Panc1 (cell line): ENCODE results near the gene UPB1. TPM values are rescaled to one million over a fixed set of nuclear protein-coding genes. Genes with fewer than 3 reads are reported as not detected.

Experiments used
- ATAC-seq: fragments of 200-7000 bp; cut with Tn5 transposase; 2 replicates; pipeline ENCODE4 v1.9.1; 2020; ENCODE audit warnings: mild to moderate bottlenecking, moderate library complexity
- BruUV-seq: library from RNA; stranded (reverse); fragments of 400-500 nt; replicated peaks from 2 replicates; lab custom pipeline; 2021; lab: Mats Ljungman, UMichigan
- CTCF ChIA-PET: fragments of 300-600 bp; sonication (Branson Sonifier 250); formaldehyde crosslinking; loops from one replicate; lab custom pipeline; 2022; ENCODE audit warnings: antibody characterized with exemption; lab: Charles Lee
- POLR2A ChIA-PET: fragments of 300-600 bp; sonication (Branson Sonifier 250); formaldehyde crosslinking; loops from one replicate; lab custom pipeline; 2022; ENCODE audit warnings: antibody characterized with exemption; lab: Charles Lee
- DNase-seq: peaks from one replicate; pipeline ENCODE4 v3.0.0-alpha.2; 2010; ENCODE audit warnings: low read depth, low spot score
- H3K27ac ChIP-seq: 2 replicates; pipeline ENCODE4 v1.5.1; 2011; ENCODE audit warnings: mild to moderate bottlenecking, low read length, inconsistent platforms
- H3K27me3 ChIP-seq: fragments of 200-500 bp; sonication (Bioruptor generic); 2 replicates; pipeline ENCODE4 v1.6.0; 2014; ENCODE audit warnings: low read length, inconsistent platforms; ENCODE audit not compliant: control insufficient read depth, insufficient read depth
- H3K36me3 ChIP-seq: fragments of 200-500 bp; sonication (Bioruptor generic); 2 replicates; pipeline ENCODE4 v1.5.1; 2014; ENCODE audit warnings: inconsistent platforms, mild to moderate bottlenecking, low read length, moderate library complexity; ENCODE audit not compliant: control insufficient read depth, insufficient read depth
- H3K4me1 ChIP-seq: 2 replicates; pipeline ENCODE4 v1.5.1; 2011; ENCODE audit warnings: inconsistent platforms, mild to moderate bottlenecking, low read length, moderate library complexity; ENCODE audit not compliant: control insufficient read depth, insufficient read depth
- H3K4me3 ChIP-seq, 2 experiments: 2 replicates each; pipeline ENCODE4 v1.5.1; 2011 to 2012; ENCODE audit warnings: low read depth in 2 of 2, low read length in 2 of 2, mild to moderate bottlenecking in 2 of 2, inconsistent platforms in 1 of 2, moderate library complexity in 1 of 2
- H3K9me3 ChIP-seq: fragments of 200-500 bp; sonication (Bioruptor generic); 2 replicates; pipeline ENCODE4 v1.5.1; 2014; ENCODE audit warnings: low read depth, mild to moderate bottlenecking, inconsistent platforms, low read length, moderate library complexity; ENCODE audit not compliant: control insufficient read depth, insufficient read depth
- CTCF ChIP-seq: fragments of 450-650 bp; IDR thresholded peaks from 2 replicates; pipeline ENCODE4 v1.5.1; 2017; ENCODE audit warnings: mild to moderate bottlenecking
- POLR2AphosphoS5 ChIP-seq: IDR thresholded peaks from 2 replicates; pipeline ENCODE4 v1.6.1; 2012; ENCODE audit warnings: mild to moderate bottlenecking, low read depth, low read length, moderate library complexity
- SIN3A ChIP-seq: IDR thresholded peaks from 2 replicates; pipeline ENCODE4 v1.6.1; 2012; ENCODE audit warnings: low read depth, mild to moderate bottlenecking, low read length, moderate library complexity, borderline replicate concordance; ENCODE audit not compliant: insufficient read depth
- TCF7L2 ChIP-seq: IDR thresholded peaks from 2 replicates; pipeline ENCODE4 v1.6.1; 2011; ENCODE audit warnings: mild to moderate bottlenecking, low read depth, low read length, inconsistent platforms
- in situ Hi-C: cut with HindIII; loops from 2 replicates; pipeline ENCODE4 v1.10.0; 2016; ENCODE audit warnings: low sequenced_read_pairs, low pct_unique_long_range_greater_than_20kb
- intact Hi-C: fragments of 100-400 bp; cut with micrococcal nuclease; formaldehyde crosslinking; loops from one replicate; pipeline ENCODE4 v1.10.0; 2022; ENCODE audit not compliant: unreplicated experiment
- total RNA-seq: library from RNA; stranded (reverse); gene quantifications from one replicate; pipeline ENCODE4 v1.2.1, GENCODE V29; 2021; ENCODE audit not compliant: unreplicated experiment
- TF ChIP-seq, protein P1 (sequence below), 2 experiments: IDR thresholded peaks; 2 replicates each; pipeline ENCODE4 v1.6.1; 2011 to 2012; ENCODE audit warnings: low read depth in 2 of 2, control low read depth in 1 of 2, low read length in 1 of 2, mild to moderate bottlenecking in 1 of 2, moderate library complexity in 1 of 2; ENCODE audit not compliant: insufficient read depth in 1 of 2

Gene UPB1
- total RNA-seq, 1 experiment from 2014 or later: 0.10 TPM

DNA sequence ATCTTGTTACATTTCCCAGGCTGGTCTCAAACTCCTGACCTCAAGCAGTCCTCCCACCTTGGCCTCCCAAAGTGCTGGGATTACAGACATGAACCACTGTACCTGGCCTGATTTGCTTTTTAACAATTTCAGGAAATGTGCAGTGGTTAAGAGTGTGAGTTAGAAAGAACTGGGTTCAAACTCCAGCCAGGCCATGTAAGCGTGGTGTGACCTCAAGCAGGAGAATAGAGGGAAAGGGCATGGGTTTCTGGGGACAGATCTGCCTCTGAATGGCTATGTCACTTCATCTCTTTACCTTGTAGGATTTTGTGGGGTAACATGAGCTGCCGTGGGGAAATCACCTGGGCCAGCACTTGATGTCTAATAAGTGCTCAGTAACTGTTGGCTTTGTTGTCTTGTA lies 69.9 kb downstream of the UPB1 start:
- POLR2A ChIA-PET: interaction anchor here (0.6 kb wide), 1 partner anchor 111 kb away, joined by 14 read pairs; no protein-coding TSS in a partner anchor
- in situ Hi-C loops: no loop called here
- TF ChIP-seq, protein P1, sequence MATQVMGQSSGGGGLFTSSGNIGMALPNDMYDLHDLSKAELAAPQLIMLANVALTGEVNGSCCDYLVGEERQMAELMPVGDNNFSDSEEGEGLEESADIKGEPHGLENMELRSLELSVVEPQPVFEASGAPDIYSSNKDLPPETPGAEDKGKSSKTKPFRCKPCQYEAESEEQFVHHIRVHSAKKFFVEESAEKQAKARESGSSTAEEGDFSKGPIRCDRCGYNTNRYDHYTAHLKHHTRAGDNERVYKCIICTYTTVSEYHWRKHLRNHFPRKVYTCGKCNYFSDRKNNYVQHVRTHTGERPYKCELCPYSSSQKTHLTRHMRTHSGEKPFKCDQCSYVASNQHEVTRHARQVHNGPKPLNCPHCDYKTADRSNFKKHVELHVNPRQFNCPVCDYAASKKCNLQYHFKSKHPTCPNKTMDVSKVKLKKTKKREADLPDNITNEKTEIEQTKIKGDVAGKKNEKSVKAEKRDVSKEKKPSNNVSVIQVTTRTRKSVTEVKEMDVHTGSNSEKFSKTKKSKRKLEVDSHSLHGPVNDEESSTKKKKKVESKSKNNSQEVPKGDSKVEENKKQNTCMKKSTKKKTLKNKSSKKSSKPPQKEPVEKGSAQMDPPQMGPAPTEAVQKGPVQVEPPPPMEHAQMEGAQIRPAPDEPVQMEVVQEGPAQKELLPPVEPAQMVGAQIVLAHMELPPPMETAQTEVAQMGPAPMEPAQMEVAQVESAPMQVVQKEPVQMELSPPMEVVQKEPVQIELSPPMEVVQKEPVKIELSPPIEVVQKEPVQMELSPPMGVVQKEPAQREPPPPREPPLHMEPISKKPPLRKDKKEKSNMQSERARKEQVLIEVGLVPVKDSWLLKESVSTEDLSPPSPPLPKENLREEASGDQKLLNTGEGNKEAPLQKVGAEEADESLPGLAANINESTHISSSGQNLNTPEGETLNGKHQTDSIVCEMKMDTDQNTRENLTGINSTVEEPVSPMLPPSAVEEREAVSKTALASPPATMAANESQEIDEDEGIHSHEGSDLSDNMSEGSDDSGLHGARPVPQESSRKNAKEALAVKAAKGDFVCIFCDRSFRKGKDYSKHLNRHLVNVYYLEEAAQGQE (IDR thresholded peaks at IDR 0.05; ENCODE audit: insufficient read depth in 1 of 2, low read depth in 2 of 2, low read length in 1 of 2): no peak
- TF ChIP-seq CTCF (no peak), SIN3A (no peak), POLR2AphosphoS5 (no peak), TCF7L2 (no peak)
- Histone ChIP-seq H3K36me3 (peaks cover 5% of the 10 kb centered on the region; the same call in 1 of the 2 replicates), H3K27me3 (no peaks in the 10 kb centered on the region), H3K4me3 (no peak overlapping the region), H3K4me1 (no peaks in the 10 kb centered on the region), H3K27ac (no peak overlapping the region), H3K9me3 (no peaks in the 10 kb centered on the region)
- no TSS peak for BruUV-seq
- CTCF ChIA-PET: no interaction called here
- intact Hi-C loops: no loop called here
- ATAC-seq (no peak), DNase-seq (no peak)

DNA sequence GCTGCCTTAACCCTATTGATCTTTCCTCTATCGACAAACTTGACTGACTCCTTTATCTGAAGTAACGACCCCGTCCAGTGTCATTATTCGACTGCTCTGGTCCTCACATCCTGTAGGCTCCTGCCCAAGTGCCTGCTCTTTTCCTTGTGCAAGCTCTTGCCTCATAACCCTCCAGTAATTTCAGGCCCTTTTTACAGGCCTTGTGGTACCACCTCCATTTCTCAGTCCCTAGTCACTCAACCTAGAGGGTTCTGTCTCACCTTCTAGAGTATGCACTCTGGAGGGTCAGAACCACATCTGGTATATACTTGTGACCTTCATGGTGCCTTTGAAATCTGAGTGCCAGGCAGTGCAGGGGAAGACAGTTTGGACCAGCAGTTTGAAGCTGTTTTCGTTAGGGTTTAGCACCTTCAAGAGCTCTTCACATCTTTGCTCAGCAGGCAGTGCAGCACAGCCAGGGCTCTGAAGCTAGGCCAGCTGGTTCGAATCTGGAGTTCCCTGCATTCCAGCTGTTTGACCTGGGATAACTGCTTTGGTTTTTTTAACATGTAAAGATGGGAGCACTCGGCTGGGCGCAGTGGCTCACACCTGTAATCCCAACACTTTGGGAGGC lies 71.9 kb downstream of the UPB1 start:
- peaks cover 5% of the 10 kb centered on the region; the same call in 1 of the 2 replicates for H3K36me3 ChIP-seq
- intact Hi-C loops (no loop called here), in situ Hi-C loops (no loop called here)
- no peak overlapping the region for H3K27ac ChIP-seq
- TF ChIP-seq, protein P1 (IDR thresholded peaks at IDR 0.05; ENCODE audit: insufficient read depth in 1 of 2, low read depth in 2 of 2, low read length in 1 of 2): no peak
- TF ChIP-seq TCF7L2: no peak
- TF ChIP-seq CTCF: no peak
- TF ChIP-seq SIN3A: no peak
- TF ChIP-seq POLR2AphosphoS5: no peak
- ChIA-PET CTCF (no interaction called here), POLR2A (no interaction called here)
- no TSS peak for BruUV-seq
- H3K9me3 ChIP-seq: no peaks in the 10 kb centered on the region
- no peaks in the 10 kb centered on the region for H3K27me3 ChIP-seq
- no peak overlapping the region for H3K4me3 ChIP-seq
- ATAC-seq: no peak
- H3K4me1 ChIP-seq: no peaks in the 10 kb centered on the region
- DNase-seq: no peak
